Ovary (tissue), 3 donors: ENCODE data around the gene FOXI1.

Source experiments
- POLR2A ChIP-seq: fragments of 450-650 bp; IDR thresholded peaks from one replicate; pipeline ENCODE4 v1.6.1; 2017; ENCODE audit warnings: antibody characterized with exemption, mild to moderate bottlenecking, moderate library complexity
- TF ChIP-seq, protein P1 (sequence below), 3 donors: fragments of 450-650 bp in 2 of 3; fragments of 200-600 bp in 1 of 3; IDR thresholded peaks; one replicate each; pipeline versions ENCODE4 v1.5.1 to v1.8.0; 2016 to 2022; ENCODE audit warnings: antibody characterized with exemption in 3 of 3, mild to moderate bottlenecking in 1 of 3
- donor health status: DM: no; HTN: no; CAD: no.

DNA sequence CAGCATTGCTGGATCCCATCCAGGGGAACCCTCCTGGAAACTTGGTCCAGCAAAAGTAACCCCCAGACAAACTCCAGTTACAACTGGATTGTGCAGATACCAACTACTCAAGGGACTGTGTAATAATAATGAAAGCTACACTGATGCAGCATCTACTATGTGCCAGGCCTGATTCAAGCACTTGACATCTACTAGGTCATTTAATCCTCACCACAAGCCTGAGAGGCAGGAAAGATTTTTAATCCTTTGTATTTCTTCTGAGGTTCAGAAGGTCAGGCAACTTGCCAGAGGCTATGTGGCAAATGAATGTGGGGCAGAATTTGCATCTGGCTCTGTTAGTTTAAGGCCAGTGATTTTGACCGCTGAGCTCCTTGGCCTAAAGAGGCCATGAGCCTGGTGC is 29.5 kb upstream of the FOXI1 start:
- TF ChIP-seq, protein P1, sequence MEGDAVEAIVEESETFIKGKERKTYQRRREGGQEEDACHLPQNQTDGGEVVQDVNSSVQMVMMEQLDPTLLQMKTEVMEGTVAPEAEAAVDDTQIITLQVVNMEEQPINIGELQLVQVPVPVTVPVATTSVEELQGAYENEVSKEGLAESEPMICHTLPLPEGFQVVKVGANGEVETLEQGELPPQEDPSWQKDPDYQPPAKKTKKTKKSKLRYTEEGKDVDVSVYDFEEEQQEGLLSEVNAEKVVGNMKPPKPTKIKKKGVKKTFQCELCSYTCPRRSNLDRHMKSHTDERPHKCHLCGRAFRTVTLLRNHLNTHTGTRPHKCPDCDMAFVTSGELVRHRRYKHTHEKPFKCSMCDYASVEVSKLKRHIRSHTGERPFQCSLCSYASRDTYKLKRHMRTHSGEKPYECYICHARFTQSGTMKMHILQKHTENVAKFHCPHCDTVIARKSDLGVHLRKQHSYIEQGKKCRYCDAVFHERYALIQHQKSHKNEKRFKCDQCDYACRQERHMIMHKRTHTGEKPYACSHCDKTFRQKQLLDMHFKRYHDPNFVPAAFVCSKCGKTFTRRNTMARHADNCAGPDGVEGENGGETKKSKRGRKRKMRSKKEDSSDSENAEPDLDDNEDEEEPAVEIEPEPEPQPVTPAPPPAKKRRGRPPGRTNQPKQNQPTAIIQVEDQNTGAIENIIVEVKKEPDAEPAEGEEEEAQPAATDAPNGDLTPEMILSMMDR (IDR thresholded peaks at IDR 0.05): no peak
- no peak for TF ChIP-seq POLR2A
